Raji (cell line): ENCODE data around the gene RIN3.

Experiments
- POLR2A ChIP-seq: IDR thresholded peaks from 2 replicates; pipeline ENCODE4 v1.6.1; 2011; ENCODE audit warnings: low read depth, low read length, control low read depth; ENCODE audit not compliant: insufficient read depth

RIN3 gene

GRCh38 chr14:92655419-92656201 lies 142.0 kb downstream of the RIN3 start:
- no peak for TF ChIP-seq POLR2A

GRCh38 chr14:92656306-92657081 lies 142.9 kb downstream of the RIN3 start:
- TF ChIP-seq POLR2A: no peak

GRCh38 chr14:92657457-92658142 lies 144.0 kb downstream of the RIN3 start:
- no peak for TF ChIP-seq POLR2A

- no peak for TF ChIP-seq POLR2A
These were observed 144.6 kb downstream of the RIN3 start for GRCh38 chr14:92658160-92658559.

GRCh38 chr14:92658684-92659083 lies 145.1 kb downstream of the RIN3 start:
- no peak for TF ChIP-seq POLR2A

GRCh38 chr14:92659765-92660561 lies 146.4 kb downstream of the RIN3 start:
- no peak for TF ChIP-seq POLR2A

GRCh38 chr14:92660571-92660970 lies 147.0 kb downstream of the RIN3 start:
- no peak for TF ChIP-seq POLR2A

- TF ChIP-seq POLR2A: no peak
These were observed 149.5 kb downstream of the RIN3 start for GRCh38 chr14:92663049-92663448.

- no peak for TF ChIP-seq POLR2A
These were observed 152.1 kb downstream of the RIN3 start for GRCh38 chr14:92665661-92666110.

GRCh38 chr14:92666251-92666650 lies 152.7 kb downstream of the RIN3 start:
- no peak for TF ChIP-seq POLR2A

GRCh38 chr14:92668276-92668973 lies 154.8 kb downstream of the RIN3 start:
- no peak for TF ChIP-seq POLR2A

GRCh38 chr14:92670160-92670559 lies 156.6 kb downstream of the RIN3 start:
- TF ChIP-seq POLR2A: no peak

- TF ChIP-seq POLR2A: no peak
These were observed 157.2 kb downstream of the RIN3 start for GRCh38 chr14:92670643-92671366.
